A673 (cell line): ENCODE data around the gene CXCR3. TPM values are rescaled to one million over a fixed set of nuclear protein-coding genes. Genes with fewer than 3 reads are reported as not detected.

ENCODE experiments used
- BruUV-seq: library from RNA; stranded (reverse); fragments of 400-500 nt; replicated peaks from 2 replicates; lab custom pipeline; 2021; lab: Mats Ljungman, UMichigan
- CTCF ChIA-PET: fragments of 300-600 bp; sonication (Branson Sonifier 250); formaldehyde crosslinking; loops from one replicate; lab custom pipeline; 2022; ENCODE audit warnings: antibody characterized with exemption; lab: Charles Lee
- POLR2A ChIA-PET: fragments of 300-600 bp; sonication (Branson Sonifier 250); formaldehyde crosslinking; loops from one replicate; lab custom pipeline; 2022; ENCODE audit warnings: antibody characterized with exemption; ENCODE audit not compliant: low non-redundant PET; lab: Charles Lee
- DNase-seq: peaks from one replicate; pipeline ENCODE4 v3.0.0-alpha.2; 2015; ENCODE audit warnings: low spot score
- H3K27ac ChIP-seq: fragments of 200-600 bp; sonication (generic); 2 replicates; pipeline ENCODE4 v1.5.1; 2016; ENCODE audit warnings: mixed run types, low read depth, mild to moderate bottlenecking, mixed read lengths, antibody characterized with exemption, low read length; ENCODE audit not compliant: poor library complexity, severe bottlenecking
- H3K27me3 ChIP-seq: fragments of 200-600 bp; sonication (generic); replicated peaks from 2 replicates; pipeline ENCODE4 v1.6.1; 2017; ENCODE audit warnings: mixed run types, low read depth, mild to moderate bottlenecking, mixed read lengths, antibody characterized with exemption, low read length; ENCODE audit not compliant: insufficient read depth, poor library complexity
- H3K36me3 ChIP-seq: fragments of 200-600 bp; sonication (generic); 2 replicates; pipeline ENCODE4 v1.6.1; 2016; ENCODE audit warnings: mixed run types, mild to moderate bottlenecking, mixed read lengths, antibody characterized with exemption, low read length; ENCODE audit not compliant: insufficient read depth, poor library complexity, severe bottlenecking
- H3K4me1 ChIP-seq: fragments of 200-600 bp; sonication (generic); 2 replicates; pipeline ENCODE4 v1.6.1; 2017; ENCODE audit warnings: mixed run types, mild to moderate bottlenecking, mixed read lengths, antibody characterized with exemption, low read length; ENCODE audit not compliant: insufficient read depth, poor library complexity, severe bottlenecking
- H3K4me3 ChIP-seq: fragments of 200-600 bp; sonication (generic); 2 replicates; pipeline ENCODE4 v1.5.1; 2016; ENCODE audit warnings: low read depth, mixed run types, mild to moderate bottlenecking, mixed read lengths, low read length; ENCODE audit not compliant: poor library complexity, severe bottlenecking
- H3K9me3 ChIP-seq: fragments of 200-600 bp; sonication (generic); 2 replicates; pipeline ENCODE4 v1.6.1; 2016; ENCODE audit warnings: mixed run types, low read depth, mild to moderate bottlenecking, mixed read lengths, antibody characterized with exemption, low read length; ENCODE audit not compliant: poor library complexity, severe bottlenecking
- EZH2 ChIP-seq: fragments of 200-600 bp; sonication (generic); IDR thresholded peaks from 2 replicates; pipeline ENCODE4 v1.6.1; 2017; ENCODE audit warnings: borderline replicate concordance, low read depth, mild to moderate bottlenecking, mixed read lengths, antibody characterized with exemption, low read length; ENCODE audit not compliant: poor library complexity, severe bottlenecking
- intact Hi-C: fragments of 100-400 bp; cut with micrococcal nuclease; formaldehyde crosslinking; loops from one replicate; pipeline ENCODE4 v1.10.0; 2022; ENCODE audit not compliant: unreplicated experiment
- total RNA-seq: library from RNA; stranded (reverse); gene quantifications from 2 replicates; pipeline ENCODE4 v1.2.3, GENCODE V29; 2021
- TF ChIP-seq, protein P1 (sequence below): fragments of 300-800, 200-600 bp; sonication (generic); conservative IDR thresholded peaks from 2 replicates; pipeline ENCODE4 v1.5.1; 2017; ENCODE audit warnings: low read depth, mild to moderate bottlenecking, antibody characterized with exemption, low read length, moderate library complexity, mixed read lengths

Gene CXCR3
- total RNA-seq, 1 experiment from 2014 or later, result not detected

DNA sequence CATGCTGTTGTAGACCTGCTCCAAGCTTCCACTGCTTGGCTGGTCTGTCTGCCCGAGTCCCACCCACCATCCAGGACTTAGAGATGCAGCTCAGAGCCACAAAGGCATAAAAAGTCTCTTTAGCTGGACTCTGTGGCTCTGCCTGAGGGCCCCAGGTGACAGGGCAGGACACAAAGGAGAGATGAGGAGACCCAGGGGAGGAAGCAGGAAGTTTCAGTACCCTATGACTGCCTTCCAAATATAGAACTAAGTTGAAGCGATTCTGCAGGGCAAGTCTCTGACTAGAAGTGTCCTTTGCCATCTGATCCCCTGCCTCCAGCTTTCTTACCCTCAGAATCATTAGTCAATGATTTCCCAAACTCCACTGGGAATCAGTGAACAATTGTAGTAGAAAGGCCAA lies 11.2 kb upstream of the CXCR3 start:
- ChIA-PET POLR2A (no interaction called here), CTCF (no interaction called here)
- DNase-seq, result no peak
- intact Hi-C loops, result no loop called here
- no TSS peak for BruUV-seq
- TF ChIP-seq EZH2, result no peak
- TF ChIP-seq, protein P1, sequence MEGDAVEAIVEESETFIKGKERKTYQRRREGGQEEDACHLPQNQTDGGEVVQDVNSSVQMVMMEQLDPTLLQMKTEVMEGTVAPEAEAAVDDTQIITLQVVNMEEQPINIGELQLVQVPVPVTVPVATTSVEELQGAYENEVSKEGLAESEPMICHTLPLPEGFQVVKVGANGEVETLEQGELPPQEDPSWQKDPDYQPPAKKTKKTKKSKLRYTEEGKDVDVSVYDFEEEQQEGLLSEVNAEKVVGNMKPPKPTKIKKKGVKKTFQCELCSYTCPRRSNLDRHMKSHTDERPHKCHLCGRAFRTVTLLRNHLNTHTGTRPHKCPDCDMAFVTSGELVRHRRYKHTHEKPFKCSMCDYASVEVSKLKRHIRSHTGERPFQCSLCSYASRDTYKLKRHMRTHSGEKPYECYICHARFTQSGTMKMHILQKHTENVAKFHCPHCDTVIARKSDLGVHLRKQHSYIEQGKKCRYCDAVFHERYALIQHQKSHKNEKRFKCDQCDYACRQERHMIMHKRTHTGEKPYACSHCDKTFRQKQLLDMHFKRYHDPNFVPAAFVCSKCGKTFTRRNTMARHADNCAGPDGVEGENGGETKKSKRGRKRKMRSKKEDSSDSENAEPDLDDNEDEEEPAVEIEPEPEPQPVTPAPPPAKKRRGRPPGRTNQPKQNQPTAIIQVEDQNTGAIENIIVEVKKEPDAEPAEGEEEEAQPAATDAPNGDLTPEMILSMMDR, result no peak
- H3K27me3 ChIP-seq, result no peaks in the 10 kb centered on the region
- no peaks in the 10 kb centered on the region for H3K4me1 ChIP-seq
- no peak overlapping the region for H3K27ac ChIP-seq
- no peaks in the 10 kb centered on the region for H3K36me3 ChIP-seq
- no peaks in the 10 kb centered on the region for H3K9me3 ChIP-seq
- no peak overlapping the region for H3K4me3 ChIP-seq

DNA sequence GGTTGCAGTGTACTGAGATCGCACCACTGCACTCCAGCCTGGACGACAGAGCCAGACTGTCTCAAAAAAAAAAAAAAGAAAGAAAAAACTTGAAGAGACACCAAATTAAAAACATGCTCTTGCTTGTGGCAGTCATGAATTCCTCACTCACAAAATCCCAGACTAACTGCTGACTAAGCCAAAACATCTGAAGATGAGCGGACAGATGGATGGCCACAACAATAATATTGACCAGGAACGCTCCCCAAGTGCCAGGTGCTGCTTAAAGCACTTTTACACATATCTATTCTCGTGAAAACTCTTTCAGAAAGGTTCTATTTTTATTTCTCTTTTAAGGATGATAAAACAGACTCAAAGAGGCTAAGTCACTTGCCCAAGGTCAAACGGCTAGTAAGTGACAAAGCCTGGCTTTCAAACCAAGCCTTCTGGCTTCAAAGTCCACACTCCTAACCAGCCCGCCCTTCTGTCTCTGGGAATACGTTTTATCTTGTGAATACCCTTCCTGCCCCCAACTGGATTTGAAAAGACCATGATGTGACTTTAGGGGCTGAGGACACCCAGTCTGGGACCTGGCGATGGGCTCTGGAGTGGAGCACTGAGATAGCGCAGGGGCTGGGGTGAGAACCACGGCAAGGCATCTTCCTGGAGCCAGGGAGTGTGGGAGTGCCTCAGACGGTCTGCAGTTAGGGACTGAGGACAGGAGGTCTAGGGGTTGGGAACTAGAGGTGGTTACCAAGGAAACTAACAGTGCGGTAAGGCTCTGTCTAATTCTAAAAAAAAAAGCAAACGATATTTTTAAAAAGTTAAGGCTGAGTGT lies 9.5 kb upstream of the CXCR3 start:
- intact Hi-C loops, result no loop called here
- DNase-seq, result no peak
- H3K27me3 ChIP-seq, result no peaks in the 10 kb centered on the region
- H3K9me3 ChIP-seq, result no peaks in the 10 kb centered on the region
- no peaks in the 10 kb centered on the region for H3K4me1 ChIP-seq
- H3K36me3 ChIP-seq, result no peaks in the 10 kb centered on the region
- POLR2A ChIA-PET, result no interaction called here
- CTCF ChIA-PET, result no interaction called here
- H3K27ac ChIP-seq, result no peak overlapping the region
- no peak for TF ChIP-seq EZH2
- TF ChIP-seq, protein P1, result no peak
- H3K4me3 ChIP-seq, result no peak overlapping the region
- no TSS peak for BruUV-seq

DNA sequence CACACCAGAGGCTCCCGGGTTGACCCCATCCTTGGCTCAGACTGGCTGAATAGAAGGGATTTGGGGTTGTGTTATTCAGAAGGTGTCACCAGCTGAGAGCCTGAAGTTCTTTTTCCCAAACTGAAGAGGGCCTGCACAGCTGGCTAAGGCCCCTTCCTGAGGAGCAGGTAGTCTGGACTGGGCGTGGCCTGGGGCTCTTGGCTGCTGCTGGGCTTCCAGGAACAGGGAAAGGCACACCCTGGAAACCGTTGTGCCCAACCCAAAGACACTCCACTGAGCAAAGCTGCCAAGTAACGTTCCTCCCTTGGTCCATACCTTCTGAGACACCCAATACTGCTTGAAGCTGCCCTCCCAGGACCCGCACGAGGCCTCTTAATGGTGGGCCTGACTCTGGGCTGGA lies 8.3 kb upstream of the CXCR3 start:
- Histone ChIP-seq H3K27me3 (no peaks in the 10 kb centered on the region), H3K9me3 (no peaks in the 10 kb centered on the region), H3K27ac (no peak overlapping the region), H3K36me3 (no peaks in the 10 kb centered on the region), H3K4me1 (no peaks in the 10 kb centered on the region), H3K4me3 (no peak overlapping the region)
- POLR2A ChIA-PET, result no interaction called here
- BruUV-seq, result no TSS peak
- intact Hi-C loops, result no loop called here
- DNase-seq, result no peak
- TF ChIP-seq EZH2, result no peak
- TF ChIP-seq, protein P1, result no peak
- CTCF ChIA-PET, result no interaction called here
